ENCODE results near the gene CDC25B. TPM values are rescaled to one million over a fixed set of nuclear protein-coding genes. Genes with fewer than 3 reads are reported as not detected.
A peak's percentile ranks its signal among the peaks of the same experiment; 100 is the strongest.

The CDC25B gene
- total and polyA plus RNA-seq, 2 of the 13 experiments (the other 11 are each of a cell fraction or from before 2014, with no cell fraction given) = 14.5 to 19.4 TPM

DNA sequence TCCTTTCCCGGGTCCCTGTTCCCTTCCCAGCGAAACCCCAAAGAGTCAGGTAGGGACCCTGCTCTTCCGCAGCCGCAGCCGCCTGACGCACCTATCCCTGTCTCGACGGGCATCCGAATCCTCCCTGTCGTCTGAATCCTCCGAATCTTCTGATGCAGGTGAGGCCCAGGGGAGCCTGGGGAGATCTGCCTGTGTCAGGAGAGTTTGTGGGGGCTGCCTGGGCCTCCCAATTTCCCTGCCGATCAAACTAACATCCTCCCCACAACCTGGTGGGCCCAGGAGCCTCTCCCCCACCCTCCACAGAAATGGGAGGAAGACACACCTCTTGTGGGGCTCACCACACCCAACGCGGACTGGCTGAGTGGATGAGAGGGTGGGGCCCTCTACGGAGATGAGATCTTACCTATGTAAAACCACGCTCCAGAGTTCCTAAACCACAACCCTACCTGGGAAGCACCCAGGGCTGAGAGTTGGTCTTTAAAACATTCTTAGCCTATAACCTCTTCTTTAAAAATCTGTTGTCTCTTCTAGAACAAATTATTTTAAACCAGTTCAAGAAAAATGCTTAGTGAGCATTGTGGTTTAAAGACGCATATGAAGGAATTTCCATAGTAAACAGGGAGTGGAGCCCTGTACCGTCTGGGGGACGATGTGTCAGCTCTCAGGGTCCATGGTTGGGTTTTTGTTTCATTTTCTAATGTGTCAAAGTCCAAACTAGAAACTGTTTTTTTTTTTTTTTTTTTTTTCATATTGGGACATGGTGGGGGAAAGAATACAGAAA is 1.7 kb downstream of the CDC25B start (continued):
- no peak for TF ChIP-seq ZNF773 (CRISPR knock-in tag; IDR thresholded peaks at IDR 0.05; ENCODE audit: borderline replicate concordance)
- TF ChIP-seq SRSF4 (IDR thresholded peaks at IDR 0.05; ENCODE audit: low read depth, low read length, poor library complexity, severe bottlenecking) = no peak
- peak; percentile 73 for TF ChIP-seq HNF4G (IDR thresholded peaks at IDR 0.05; ENCODE audit: borderline replicate concordance, low read depth, low read length)
- TF ChIP-seq HNF4G (CRISPR knock-in tag; IDR thresholded peaks at IDR 0.05; ENCODE audit: borderline replicate concordance, low read depth) = no peak; the same call in 1 of the 2 replicates
- no peak for TF ChIP-seq PRMT3 (CRISPR knock-in tag; IDR thresholded peaks at IDR 0.05; ENCODE audit: borderline replicate concordance, low read depth)
- TF ChIP-seq ZSCAN22 (CRISPR knock-in tag; IDR thresholded peaks at IDR 0.05) = no peak
- no peak for TF ChIP-seq ZNF572 (CRISPR knock-in tag; IDR thresholded peaks at IDR 0.05)
- TF ChIP-seq, protein P1, sequence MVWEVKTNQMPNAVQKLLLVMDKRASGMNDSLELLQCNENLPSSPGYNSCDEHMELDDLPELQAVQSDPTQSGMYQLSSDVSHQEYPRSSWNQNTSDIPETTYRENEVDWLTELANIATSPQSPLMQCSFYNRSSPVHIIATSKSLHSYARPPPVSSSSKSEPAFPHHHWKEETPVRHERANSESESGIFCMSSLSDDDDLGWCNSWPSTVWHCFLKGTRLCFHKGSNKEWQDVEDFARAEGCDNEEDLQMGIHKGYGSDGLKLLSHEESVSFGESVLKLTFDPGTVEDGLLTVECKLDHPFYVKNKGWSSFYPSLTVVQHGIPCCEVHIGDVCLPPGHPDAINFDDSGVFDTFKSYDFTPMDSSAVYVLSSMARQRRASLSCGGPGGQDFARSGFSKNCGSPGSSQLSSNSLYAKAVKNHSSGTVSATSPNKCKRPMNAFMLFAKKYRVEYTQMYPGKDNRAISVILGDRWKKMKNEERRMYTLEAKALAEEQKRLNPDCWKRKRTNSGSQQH (CRISPR knock-in tag; IDR thresholded peaks at IDR 0.05; ENCODE audit: low read depth) = no peak
- TF ChIP-seq, protein P2, sequence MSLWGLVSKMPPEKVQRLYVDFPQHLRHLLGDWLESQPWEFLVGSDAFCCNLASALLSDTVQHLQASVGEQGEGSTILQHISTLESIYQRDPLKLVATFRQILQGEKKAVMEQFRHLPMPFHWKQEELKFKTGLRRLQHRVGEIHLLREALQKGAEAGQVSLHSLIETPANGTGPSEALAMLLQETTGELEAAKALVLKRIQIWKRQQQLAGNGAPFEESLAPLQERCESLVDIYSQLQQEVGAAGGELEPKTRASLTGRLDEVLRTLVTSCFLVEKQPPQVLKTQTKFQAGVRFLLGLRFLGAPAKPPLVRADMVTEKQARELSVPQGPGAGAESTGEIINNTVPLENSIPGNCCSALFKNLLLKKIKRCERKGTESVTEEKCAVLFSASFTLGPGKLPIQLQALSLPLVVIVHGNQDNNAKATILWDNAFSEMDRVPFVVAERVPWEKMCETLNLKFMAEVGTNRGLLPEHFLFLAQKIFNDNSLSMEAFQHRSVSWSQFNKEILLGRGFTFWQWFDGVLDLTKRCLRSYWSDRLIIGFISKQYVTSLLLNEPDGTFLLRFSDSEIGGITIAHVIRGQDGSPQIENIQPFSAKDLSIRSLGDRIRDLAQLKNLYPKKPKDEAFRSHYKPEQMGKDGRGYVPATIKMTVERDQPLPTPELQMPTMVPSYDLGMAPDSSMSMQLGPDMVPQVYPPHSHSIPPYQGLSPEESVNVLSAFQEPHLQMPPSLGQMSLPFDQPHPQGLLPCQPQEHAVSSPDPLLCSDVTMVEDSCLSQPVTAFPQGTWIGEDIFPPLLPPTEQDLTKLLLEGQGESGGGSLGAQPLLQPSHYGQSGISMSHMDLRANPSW (CRISPR knock-in tag; IDR thresholded peaks at IDR 0.05; ENCODE audit: borderline replicate concordance) = no peak
- TF ChIP-seq ZNF605 (CRISPR knock-in tag; IDR thresholded peaks at IDR 0.05) = no peak; the same call in 1 of the 2 replicates
- TF ChIP-seq ZNF441 (CRISPR knock-in tag; IDR thresholded peaks at IDR 0.05; ENCODE audit: borderline replicate concordance) = no peak
- no peak for TF ChIP-seq CREB1 (IDR thresholded peaks at IDR 0.05)
- TF ChIP-seq CREB1 (CRISPR knock-in tag; IDR thresholded peaks at IDR 0.05) = no peak
- TF ChIP-seq ATAD3A (CRISPR knock-in tag; IDR thresholded peaks at IDR 0.05) = no peak
- TF ChIP-seq ZNF331 (CRISPR knock-in tag; IDR thresholded peaks at IDR 0.05) = no peak
- peak; percentile 40; the same call in 1 of the 2 replicates for TF ChIP-seq SALL1 (CRISPR knock-in tag; IDR thresholded peaks at IDR 0.05)
- TF ChIP-seq ARNT (IDR thresholded peaks at IDR 0.05) = no peak
- TF ChIP-seq, protein P3, sequence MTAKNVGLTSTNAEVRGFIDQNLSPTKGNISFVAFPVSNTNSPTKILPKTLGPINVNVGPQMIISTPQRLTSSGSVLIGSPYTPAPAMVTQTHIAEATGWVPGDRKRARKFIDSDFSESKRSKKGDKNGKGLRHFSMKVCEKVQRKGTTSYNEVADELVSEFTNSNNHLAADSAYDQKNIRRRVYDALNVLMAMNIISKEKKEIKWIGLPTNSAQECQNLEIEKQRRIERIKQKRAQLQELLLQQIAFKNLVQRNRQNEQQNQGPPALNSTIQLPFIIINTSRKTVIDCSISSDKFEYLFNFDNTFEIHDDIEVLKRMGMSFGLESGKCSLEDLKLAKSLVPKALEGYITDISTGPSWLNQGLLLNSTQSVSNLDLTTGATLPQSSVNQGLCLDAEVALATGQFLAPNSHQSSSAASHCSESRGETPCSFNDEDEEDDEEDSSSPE (CRISPR knock-in tag; IDR thresholded peaks at IDR 0.05) = no peak
- TF ChIP-seq ISX (CRISPR knock-in tag; conservative IDR thresholded peaks at IDR 0.05) = no peak
- no peak for TF ChIP-seq ELF1 (CRISPR knock-in tag; IDR thresholded peaks at IDR 0.05)
- no peak for TF ChIP-seq RAD51 (IDR thresholded peaks at IDR 0.05; ENCODE audit: borderline replicate concordance)
- peak; percentile 74; the same call in 1 of the 2 replicates for TF ChIP-seq RBAK (CRISPR knock-in tag; IDR thresholded peaks at IDR 0.05)
- TF ChIP-seq REL (CRISPR knock-in tag; conservative IDR thresholded peaks at IDR 0.05) = no peak
- no peak for TF ChIP-seq ZSCAN31 (CRISPR knock-in tag; IDR thresholded peaks at IDR 0.05; ENCODE audit: low read depth)

All from HepG2 (cell line).